SK-MEL-5 (cell line): ENCODE results near the gene HS3ST5. TPM values are rescaled to one million over a fixed set of nuclear protein-coding genes. Genes with fewer than 3 reads are reported as not detected.
"Not testable (repeated sequence)": the region's sequence is repeated elsewhere in the genome, so short reads cannot be mapped to it uniquely, and the experiment has no call there.

Source experiments
- DNase-seq: peaks from one replicate; pipeline ENCODE4 v3.0.0-alpha.2; 2016; ENCODE audit warnings: low read depth, low spot score
- in situ Hi-C: cut with HindIII; loops from 2 replicates; pipeline ENCODE4 v1.10.0; 2016; ENCODE audit warnings: low sequenced_read_pairs, high pct_unique_total_duplicates, low pct_unique_long_range_greater_than_20kb
- total RNA-seq: library from RNA; depleted of rRNA; stranded (reverse); fragments of >200 nt; shearing (Covaris generic); gene quantifications from 2 replicates; pipeline ENCODE4 v1.2.3, GENCODE V29; 2014

Gene HS3ST5
- total RNA-seq, 1 experiment from 2014 or later = 0.42 TPM

- in situ Hi-C loops = no loop called here
- DNase-seq = peak; percentile 52
These were observed 246.2 kb downstream of the HS3ST5 start for GRCh38 chr6:114096561-114097172.

GRCh38 chr6:114092943-114093342 is 249.9 kb downstream of the HS3ST5 start:
- in situ Hi-C loops = no loop called here
- DNase-seq = no peak

- no peak for DNase-seq
- in situ Hi-C loops = no loop called here
These were observed 252.2 kb downstream of the HS3ST5 start for GRCh38 chr6:114090626-114091025.

- no peak for DNase-seq
- in situ Hi-C loops = no loop called here
These were observed 255.3 kb downstream of the HS3ST5 start for GRCh38 chr6:114087496-114087895.

- DNase-seq = no peak
- in situ Hi-C loops = no loop called here
These were observed 257.6 kb downstream of the HS3ST5 start for GRCh38 chr6:114085211-114085610.

GRCh38 chr6:114084327-114084890 is 258.4 kb downstream of the HS3ST5 start:
- no peak for DNase-seq
- in situ Hi-C loops = no loop called here

GRCh38 chr6:114083251-114083650 is 259.6 kb downstream of the HS3ST5 start:
- in situ Hi-C loops = no loop called here

GRCh38 chr6:114081730-114082129 is 261.1 kb downstream of the HS3ST5 start:
- no peak for DNase-seq
- in situ Hi-C loops = no loop called here

More at GRCh38 chr6:114083251-114083650, 259.6 kb downstream of the HS3ST5 start:
- no peak for DNase-seq

GRCh38 chr6:114080891-114081510 is 261.8 kb downstream of the HS3ST5 start:
- in situ Hi-C loops = no loop called here
- no peak for DNase-seq

GRCh38 chr6:114080410-114080809 is 262.4 kb downstream of the HS3ST5 start:
- DNase-seq, in situ Hi-C loops: not testable (repeated sequence)

- DNase-seq = no peak
- in situ Hi-C loops = no loop called here
These were observed 267.0 kb downstream of the HS3ST5 start for GRCh38 chr6:114075777-114076176.

- no peak for DNase-seq
- in situ Hi-C loops = no loop called here
These were observed 267.5 kb downstream of the HS3ST5 start for GRCh38 chr6:114075300-114075699.

GRCh38 chr6:114068771-114069170 is 274.1 kb downstream of the HS3ST5 start:
- no peak for DNase-seq
- in situ Hi-C loops = no loop called here

GRCh38 chr6:114068116-114068515 is 274.7 kb downstream of the HS3ST5 start:
- no peak for DNase-seq
- in situ Hi-C loops = no loop called here

- in situ Hi-C loops = no loop called here
- no peak for DNase-seq
These were observed 278.0 kb downstream of the HS3ST5 start for GRCh38 chr6:114064862-114065261.

- in situ Hi-C loops = no loop called here
- DNase-seq = no peak
These were observed 278.9 kb downstream of the HS3ST5 start for GRCh38 chr6:114063956-114064355.

GRCh38 chr6:114062199-114062598 is 280.6 kb downstream of the HS3ST5 start:
- in situ Hi-C loops = no loop called here
- no peak for DNase-seq

GRCh38 chr6:114061741-114062140 is 281.1 kb downstream of the HS3ST5 start:
- in situ Hi-C loops = no loop called here
- no peak for DNase-seq

- DNase-seq = no peak
- in situ Hi-C loops = no loop called here
These were observed 281.7 kb downstream of the HS3ST5 start for GRCh38 chr6:114061116-114061515.
